ENCODE data around the gene AKR1C1.
"Not testable (repeated sequence)": the region's sequence is repeated elsewhere in the genome, so short reads cannot be mapped to it uniquely, and the experiment has no call there.

Gene AKR1C1

GRCh38 chr10:5019770-5020612, 56.8 kb downstream of the AKR1C1 start:
- DNase-seq, result not testable (repeated sequence)

- DNase-seq, result not testable (repeated sequence)
Observed at GRCh38 chr10:5021624-5022290, 58.5 kb downstream of the AKR1C1 start.

GRCh38 chr10:5023177-5023805, 60.1 kb downstream of the AKR1C1 start:
- peak in 1 of 2 experiments; percentile 23 for DNase-seq

- DNase-seq, result not testable (repeated sequence)
Observed at GRCh38 chr10:5025461-5025881, 62.3 kb downstream of the AKR1C1 start.

DNA sequence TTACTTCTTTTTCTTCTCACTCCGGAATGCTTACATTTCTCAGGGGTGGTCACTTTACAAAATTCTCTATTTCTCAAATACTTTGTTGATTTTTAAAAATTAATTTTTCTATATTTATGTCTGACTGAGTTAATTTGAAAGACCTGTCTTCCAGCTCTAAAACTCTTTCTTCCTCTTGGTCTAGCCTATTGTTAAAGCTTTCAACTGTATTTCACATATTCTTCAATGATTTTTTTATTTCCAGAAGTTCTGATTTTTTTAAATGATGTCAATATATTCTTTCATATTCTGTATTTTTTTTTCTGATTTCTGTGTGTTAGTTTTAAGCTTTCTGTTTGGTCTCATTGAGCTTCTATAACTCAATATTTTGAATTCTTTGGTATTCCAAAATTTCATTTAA, 67.8 kb downstream of the AKR1C1 start:
- DNase-seq, result no peak

DNA sequence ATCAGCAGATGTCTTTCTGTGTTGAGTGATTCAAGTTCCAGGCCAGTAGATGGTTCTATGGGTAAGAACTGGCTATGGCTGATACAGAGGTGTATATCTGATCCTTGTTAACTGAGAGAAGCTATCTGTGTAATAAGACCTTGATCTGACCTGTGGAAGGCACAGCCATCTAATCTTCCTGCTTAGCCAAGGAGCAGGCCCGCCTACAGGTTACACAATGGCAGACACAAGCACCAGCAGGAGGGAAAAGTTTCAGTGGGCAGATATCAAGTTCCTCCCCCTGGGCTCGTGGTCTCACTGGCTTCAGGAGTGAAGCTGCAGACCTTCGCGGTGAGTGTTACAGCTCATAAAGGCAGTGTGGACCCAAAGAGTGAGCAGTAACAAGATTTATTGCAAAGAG, 68.4 kb downstream of the AKR1C1 start:
- not testable (repeated sequence) for DNase-seq

DNA sequence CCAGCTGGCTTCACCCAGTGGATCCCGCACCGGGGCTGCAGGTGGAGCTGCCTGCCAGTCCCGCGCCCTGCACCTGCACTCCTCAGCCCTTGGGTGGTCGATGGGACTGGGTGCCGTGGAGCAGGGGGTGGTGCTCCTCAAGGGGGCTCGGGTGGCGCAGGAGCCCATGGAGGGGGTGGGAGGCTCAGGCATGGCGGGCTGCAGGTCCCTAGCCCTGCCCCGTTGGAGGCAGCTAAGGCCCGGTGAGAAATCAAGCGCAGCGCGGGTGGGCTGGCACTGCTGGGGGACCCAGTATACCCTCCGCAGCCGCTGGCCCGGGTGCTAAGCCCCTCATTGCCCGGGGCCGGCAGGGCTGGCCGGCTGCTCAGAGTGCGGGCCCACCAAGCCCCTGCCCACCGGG, 69.2 kb downstream of the AKR1C1 start:
- DNase-seq, result not testable (repeated sequence)

All from Kasumi-1 (cell line).